Measurements from ENCODE around the gene RAB26.
"Not testable (repeated sequence)": the region's sequence is repeated elsewhere in the genome, so short reads cannot be mapped to it uniquely, and the experiment has no call there.

- TF ChIP-seq POLR2A, CTCF, POLR2AphosphoS5 (IDR thresholded peaks at IDR 0.05): not testable (repeated sequence)
These were observed 43.1 kb upstream of the RAB26 start for GRCh38 chr16:2105291-2105690.

Data from breast epithelium (tissue), 3 donors.